DND-41 (cell line): ENCODE results near the gene RBMS2.

Experiments used
- ATAC-seq: fragments of 200-7000 bp; cut with Tn5 transposase; 3 replicates; pipeline ENCODE4 v1.9.1; 2021; ENCODE audit warnings: low read depth; ENCODE audit not compliant: insufficient read depth
- DNase-seq: peaks from one replicate; pipeline ENCODE4 v3.0.0-alpha.2; 2020
- H2AFZ ChIP-seq: 2 replicates; pipeline ENCODE4 v1.6.0; 2012; ENCODE audit warnings: low read depth, low read length
- H3K27ac ChIP-seq: 2 replicates; pipeline ENCODE4 v1.5.1; 2012; ENCODE audit warnings: low read length, inconsistent platforms
- H3K27me3 ChIP-seq: fragments of 200-600 bp; sonication (generic); 2 replicates; pipeline ENCODE4 v1.6.0; 2012; ENCODE audit warnings: low read length, mild to moderate bottlenecking, inconsistent platforms; ENCODE audit not compliant: insufficient read depth, poor library complexity
- H3K36me3 ChIP-seq: 2 replicates; pipeline ENCODE4 v1.5.1; 2012; ENCODE audit warnings: low read length, inconsistent platforms; ENCODE audit not compliant: insufficient read depth
- H3K4me1 ChIP-seq: 2 replicates; pipeline ENCODE4 v1.5.1; 2012; ENCODE audit warnings: mild to moderate bottlenecking, low read length; ENCODE audit not compliant: insufficient read depth
- H3K4me2 ChIP-seq: 2 replicates; pipeline ENCODE4 v1.6.0; 2012; ENCODE audit warnings: mild to moderate bottlenecking, moderate library complexity, low read length, inconsistent platforms; ENCODE audit not compliant: insufficient read depth
- H3K4me3 ChIP-seq, 2 experiments: fragments of 200-600 bp in 1 of 2; shearing (Covaris generic) in 1 of 2; 2 replicates each; pipeline ENCODE4 v1.5.1; 2012 to 2016; ENCODE audit warnings: inconsistent platforms in 2 of 2, low read length in 2 of 2, mild to moderate bottlenecking in 2 of 2, low read depth in 1 of 2, moderate library complexity in 1 of 2
- H3K79me2 ChIP-seq: 2 replicates; pipeline ENCODE4 v1.6.0; 2012; ENCODE audit warnings: low read length, inconsistent platforms; ENCODE audit not compliant: insufficient read depth
- H3K9ac ChIP-seq: 2 replicates; pipeline ENCODE4 v1.6.0; 2012; ENCODE audit warnings: low read depth, mild to moderate bottlenecking, inconsistent platforms, low read length, moderate library complexity
- H3K9me3 ChIP-seq: 2 replicates; pipeline ENCODE4 v1.5.1; 2012; ENCODE audit warnings: low read length, moderate library complexity, mild to moderate bottlenecking, inconsistent platforms; ENCODE audit not compliant: insufficient read depth, severe bottlenecking
- H4K20me1 ChIP-seq: 2 replicates; pipeline ENCODE4 v1.6.0; 2012; ENCODE audit warnings: low read length; ENCODE audit not compliant: insufficient read depth
- CTCF ChIP-seq: IDR thresholded peaks from 2 replicates; pipeline ENCODE4 v1.5.1; 2012; ENCODE audit warnings: borderline replicate concordance, low read length, moderate library complexity, mild to moderate bottlenecking; ENCODE audit not compliant: poor library complexity, severe bottlenecking; ENCODE audit errors: extremely low read depth
- EZH2 ChIP-seq: IDR thresholded peaks from 3 replicates; pipeline ENCODE4 v1.6.1; 2012; ENCODE audit warnings: borderline replicate concordance, low read depth, mild to moderate bottlenecking, moderate library complexity, low read length, inconsistent platforms; ENCODE audit not compliant: severe bottlenecking

RBMS2 gene

GRCh38 chr12:56599797-56600196, 78.2 kb downstream of the RBMS2 start:
- no peaks in the 10 kb centered on the region for H3K9me3 ChIP-seq
- H3K79me2 ChIP-seq = no peaks in the 10 kb centered on the region
- no peak for DNase-seq
- H3K27ac ChIP-seq = no peak overlapping the region
- no peak overlapping the region for H2AFZ ChIP-seq
- H3K36me3 ChIP-seq = peaks cover 84% of the 10 kb centered on the region
- no peak overlapping the region for H3K9ac ChIP-seq
- H3K4me2 ChIP-seq = no peak overlapping the region
- H3K4me1 ChIP-seq = no peaks in the 10 kb centered on the region
- no peak overlapping the region for H3K4me3 ChIP-seq
- ATAC-seq = no peak
- no peaks in the 10 kb centered on the region for H4K20me1 ChIP-seq
- TF ChIP-seq EZH2 (no peak), CTCF (no peak)
- H3K27me3 ChIP-seq = no peaks in the 10 kb centered on the region

- no peaks in the 10 kb centered on the region for H3K79me2 ChIP-seq
- peaks cover 90% of the 10 kb centered on the region for H3K36me3 ChIP-seq
- no peak for DNase-seq
- no peak overlapping the region for H3K27ac ChIP-seq
- no peak for ATAC-seq
- no peaks in the 10 kb centered on the region for H3K4me1 ChIP-seq
- H4K20me1 ChIP-seq = no peaks in the 10 kb centered on the region
- no peaks in the 10 kb centered on the region for H3K9me3 ChIP-seq
- H3K4me3 ChIP-seq = no peak overlapping the region
- H3K4me2 ChIP-seq = no peak overlapping the region
- H3K9ac ChIP-seq = no peak overlapping the region
- H2AFZ ChIP-seq = no peak overlapping the region
- no peak for TF ChIP-seq CTCF
- TF ChIP-seq EZH2 = no peak
- no peaks in the 10 kb centered on the region for H3K27me3 ChIP-seq
Observed at GRCh38 chr12:56600753-56601152, 79.1 kb downstream of the RBMS2 start.

GRCh38 chr12:56601503-56601902, 79.9 kb downstream of the RBMS2 start:
- no peak overlapping the region for H3K4me2 ChIP-seq
- H3K4me3 ChIP-seq = no peak overlapping the region
- TF ChIP-seq EZH2 (no peak), CTCF (peak; percentile 59)
- H3K9me3 ChIP-seq = no peaks in the 10 kb centered on the region
- no peaks in the 10 kb centered on the region for H3K79me2 ChIP-seq
- no peak overlapping the region for H3K27ac ChIP-seq
- H3K36me3 ChIP-seq = peaks cover 98% of the 10 kb centered on the region
- ATAC-seq (peak; percentile 67), DNase-seq (peak; percentile 48)
- H3K4me1 ChIP-seq = no peaks in the 10 kb centered on the region
- H4K20me1 ChIP-seq = no peaks in the 10 kb centered on the region
- no peak overlapping the region for H2AFZ ChIP-seq
- no peaks in the 10 kb centered on the region for H3K27me3 ChIP-seq
- H3K9ac ChIP-seq = no peak overlapping the region

GRCh38 chr12:56602239-56602638, 80.6 kb downstream of the RBMS2 start:
- Histone ChIP-seq H3K9me3 (no peaks in the 10 kb centered on the region), H3K79me2 (no peaks in the 10 kb centered on the region), H3K27me3 (no peaks in the 10 kb centered on the region), H3K9ac (no peak overlapping the region), H3K36me3 (peaks cover 98% of the 10 kb centered on the region), H3K4me2 (no peak overlapping the region), H3K27ac (no peak overlapping the region), H3K4me3 (no peak overlapping the region), H2AFZ (no peak overlapping the region), H3K4me1 (no peaks in the 10 kb centered on the region), H4K20me1 (no peaks in the 10 kb centered on the region)
- no peak for ATAC-seq
- no peak for DNase-seq
- TF ChIP-seq CTCF (no peak), EZH2 (no peak)
